ENCODE results near the gene ERMP1.

GRCh38 chr9:5736563-5737346, 96.2 kb downstream of the ERMP1 start:
- TF ChIP-seq, protein P1, sequence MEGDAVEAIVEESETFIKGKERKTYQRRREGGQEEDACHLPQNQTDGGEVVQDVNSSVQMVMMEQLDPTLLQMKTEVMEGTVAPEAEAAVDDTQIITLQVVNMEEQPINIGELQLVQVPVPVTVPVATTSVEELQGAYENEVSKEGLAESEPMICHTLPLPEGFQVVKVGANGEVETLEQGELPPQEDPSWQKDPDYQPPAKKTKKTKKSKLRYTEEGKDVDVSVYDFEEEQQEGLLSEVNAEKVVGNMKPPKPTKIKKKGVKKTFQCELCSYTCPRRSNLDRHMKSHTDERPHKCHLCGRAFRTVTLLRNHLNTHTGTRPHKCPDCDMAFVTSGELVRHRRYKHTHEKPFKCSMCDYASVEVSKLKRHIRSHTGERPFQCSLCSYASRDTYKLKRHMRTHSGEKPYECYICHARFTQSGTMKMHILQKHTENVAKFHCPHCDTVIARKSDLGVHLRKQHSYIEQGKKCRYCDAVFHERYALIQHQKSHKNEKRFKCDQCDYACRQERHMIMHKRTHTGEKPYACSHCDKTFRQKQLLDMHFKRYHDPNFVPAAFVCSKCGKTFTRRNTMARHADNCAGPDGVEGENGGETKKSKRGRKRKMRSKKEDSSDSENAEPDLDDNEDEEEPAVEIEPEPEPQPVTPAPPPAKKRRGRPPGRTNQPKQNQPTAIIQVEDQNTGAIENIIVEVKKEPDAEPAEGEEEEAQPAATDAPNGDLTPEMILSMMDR (IDR thresholded peaks at IDR 0.05; ENCODE audit: borderline replicate concordance, extremely low read depth, low read length, poor library complexity, severe bottlenecking) = no peak
- no peak for TF ChIP-seq EZH2 (IDR thresholded peaks at IDR 0.05; ENCODE audit: borderline replicate concordance, low read depth, low read length, severe bottlenecking)

All from DND-41 (cell line).